Duodenal mucosa (tissue), 2 donors: ENCODE data around the gene KCTD15.

Source experiments
- H3K27ac ChIP-seq: one replicate; pipeline ENCODE4 v1.7.0; 2013; ENCODE audit warnings: low read depth, low read length
- H3K27me3 ChIP-seq, 2 donors: one replicate each; pipeline ENCODE4 v1.7.0; 2013; ENCODE audit warnings: low read length in 2 of 2, control low read depth in 1 of 2; ENCODE audit not compliant: insufficient read depth in 2 of 2, control insufficient read depth in 1 of 2
- H3K36me3 ChIP-seq, 2 donors: one replicate each; pipeline ENCODE4 v1.7.0; 2013; ENCODE audit warnings: low read length in 2 of 2, control low read depth in 1 of 2; ENCODE audit not compliant: insufficient read depth in 2 of 2, control insufficient read depth in 1 of 2
- H3K4me1 ChIP-seq, 2 donors: one replicate each; pipeline ENCODE4 v1.7.0; 2013; ENCODE audit warnings: low read length in 2 of 2, control low read depth in 1 of 2; ENCODE audit not compliant: insufficient read depth in 2 of 2, control insufficient read depth in 1 of 2
- H3K4me3 ChIP-seq, 2 donors: one replicate each; pipeline ENCODE4 v1.7.0; 2013; ENCODE audit warnings: low read length in 2 of 2, low read depth in 1 of 2
- H3K9ac ChIP-seq, 2 donors: one replicate each; pipeline ENCODE4 v1.7.0; 2013; ENCODE audit warnings: low read length in 2 of 2, low read depth in 1 of 2
- H3K9me3 ChIP-seq, 2 donors: one replicate each; pipeline ENCODE4 v1.7.0; 2013; ENCODE audit warnings: low read length in 2 of 2, control low read depth in 1 of 2; ENCODE audit not compliant: control insufficient read depth in 1 of 2

The KCTD15 gene

DNA sequence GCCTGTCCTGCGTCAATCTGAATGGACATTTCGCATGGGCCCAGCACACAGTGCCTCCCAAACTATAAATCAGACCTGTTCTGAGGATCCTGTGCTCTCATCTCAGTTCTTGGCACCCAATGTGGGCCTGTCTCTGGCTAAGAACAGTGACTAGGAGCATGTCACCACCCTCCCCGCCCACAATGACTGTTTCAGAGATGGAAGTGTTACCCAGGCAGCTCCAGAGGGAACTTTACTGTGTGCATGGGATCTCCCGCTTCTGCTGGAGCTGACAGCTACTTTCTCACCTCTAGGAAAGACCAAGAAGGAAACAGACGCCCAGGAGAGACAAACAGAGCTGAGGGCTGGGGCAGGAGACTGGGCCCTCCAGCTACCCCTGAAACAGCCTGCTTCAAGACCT, 45.0 kb downstream of the KCTD15 start:
- Histone ChIP-seq H3K9me3 (no peaks in the 10 kb centered on the region), H3K9ac (no peak overlapping the region), H3K27me3 (no peaks in the 10 kb centered on the region), H3K4me3 (no peak overlapping the region), H3K27ac (no peak overlapping the region), H3K4me1 (no peaks in the 10 kb centered on the region), H3K36me3 (no peaks in the 10 kb centered on the region)

DNA sequence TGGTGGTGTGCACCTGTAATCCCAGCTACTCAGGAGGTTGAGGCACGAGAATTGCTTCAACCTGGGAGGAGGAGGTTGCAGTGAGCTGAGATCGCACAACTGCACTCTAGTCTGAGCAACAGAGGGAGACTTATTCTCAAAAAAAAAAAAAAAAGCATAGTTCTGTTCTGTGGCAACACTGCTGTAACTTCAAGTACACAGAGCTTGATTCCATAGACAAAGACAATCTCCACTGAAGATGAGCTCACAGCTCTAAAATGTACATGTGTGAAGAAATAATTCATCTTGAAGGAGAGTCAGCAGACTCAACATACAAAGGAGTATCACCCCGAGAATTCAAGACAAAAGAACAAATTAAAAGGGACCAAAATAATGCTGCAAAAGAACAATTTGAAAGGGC, 47.8 kb downstream of the KCTD15 start:
- no peaks in the 10 kb centered on the region for H3K9me3 ChIP-seq
- H3K4me3 ChIP-seq, result no peak overlapping the region
- H3K4me1 ChIP-seq, result no peaks in the 10 kb centered on the region
- no peaks in the 10 kb centered on the region for H3K27me3 ChIP-seq
- no peaks in the 10 kb centered on the region for H3K36me3 ChIP-seq
- H3K27ac ChIP-seq, result no peak overlapping the region
- H3K9ac ChIP-seq, result no peak overlapping the region

DNA sequence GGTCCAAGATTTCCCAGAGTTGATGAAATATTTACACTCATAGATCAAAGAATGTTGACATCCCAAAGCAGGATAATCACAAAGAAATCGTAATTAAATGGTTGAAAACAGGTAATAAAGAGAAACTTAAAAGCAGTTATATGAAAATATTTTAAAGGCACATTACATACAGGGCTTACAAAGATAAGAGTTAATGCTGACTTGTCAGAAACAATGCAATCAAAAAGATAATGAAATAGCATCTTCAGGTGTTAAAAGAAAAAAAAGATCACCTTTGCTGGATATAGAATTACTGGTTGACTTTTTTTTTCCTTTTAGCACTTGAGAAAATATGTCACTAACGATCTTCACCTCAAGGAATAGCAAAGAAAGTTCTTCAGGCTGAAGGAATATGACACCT, 48.8 kb downstream of the KCTD15 start:
- Histone ChIP-seq H3K27ac (no peak overlapping the region), H3K27me3 (no peaks in the 10 kb centered on the region), H3K4me3 (no peak overlapping the region), H3K4me1 (no peaks in the 10 kb centered on the region), H3K9me3 (no peaks in the 10 kb centered on the region), H3K36me3 (no peaks in the 10 kb centered on the region), H3K9ac (no peak overlapping the region)

DNA sequence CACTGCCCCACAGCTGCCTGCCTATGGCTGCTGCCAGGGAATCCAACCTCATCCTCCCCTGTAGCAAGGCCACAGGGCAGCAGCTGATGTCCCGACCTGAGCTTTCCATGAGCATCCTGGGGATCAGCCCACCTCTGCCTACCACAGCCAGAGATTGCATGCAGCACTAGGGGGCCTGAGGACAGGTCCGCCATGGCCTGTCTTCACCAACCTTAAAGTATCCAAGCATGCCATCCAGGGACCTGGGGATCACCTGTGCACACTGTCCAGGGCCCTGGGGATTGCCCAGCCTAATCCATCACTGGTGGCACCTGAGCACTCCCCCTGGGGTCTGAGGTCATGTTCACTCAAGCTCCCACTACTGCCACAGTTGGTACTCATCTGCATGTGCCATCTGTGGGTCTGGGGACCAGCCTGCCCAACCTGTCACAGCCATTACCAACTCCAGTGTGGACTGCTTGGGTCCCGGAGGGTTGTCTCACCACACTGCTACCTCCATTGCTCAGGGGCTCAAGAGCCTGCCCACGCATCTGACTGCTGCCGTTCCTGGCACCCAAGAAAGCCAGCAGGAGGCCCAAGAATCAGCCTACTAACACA, 53.0 kb downstream of the KCTD15 start:
- H3K9me3 ChIP-seq, result no peaks in the 10 kb centered on the region
- H3K9ac ChIP-seq, result no peak overlapping the region
- no peaks in the 10 kb centered on the region for H3K27me3 ChIP-seq
- H3K4me1 ChIP-seq, result no peaks in the 10 kb centered on the region
- H3K27ac ChIP-seq, result no peak overlapping the region
- H3K36me3 ChIP-seq, result no peaks in the 10 kb centered on the region
- no peak overlapping the region for H3K4me3 ChIP-seq

DNA sequence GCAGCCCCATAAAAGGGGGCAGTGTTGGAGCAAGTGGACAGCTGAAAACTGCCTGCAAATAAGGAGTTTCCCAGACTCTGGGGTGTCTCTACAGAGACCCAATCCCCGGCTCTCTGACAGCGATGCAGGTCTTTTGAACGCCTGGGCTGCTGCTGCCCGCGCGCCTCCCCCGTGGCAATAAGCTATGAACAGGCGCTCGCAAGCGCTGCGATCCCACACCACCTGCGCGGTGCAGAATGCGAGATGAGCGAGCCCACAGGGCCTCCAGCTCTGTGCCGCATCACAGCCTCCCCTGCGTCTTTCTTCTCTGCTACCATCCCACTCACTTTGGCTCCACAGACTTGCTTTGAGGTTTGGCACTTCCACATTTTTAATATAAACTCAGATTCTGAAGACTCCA, 62.3 kb downstream of the KCTD15 start:
- Histone ChIP-seq H3K36me3 (no peaks in the 10 kb centered on the region), H3K9ac (no peak overlapping the region), H3K9me3 (no peaks in the 10 kb centered on the region), H3K27me3 (no peaks in the 10 kb centered on the region), H3K4me3 (no peak overlapping the region), H3K27ac (no peak overlapping the region), H3K4me1 (no peaks in the 10 kb centered on the region)

DNA sequence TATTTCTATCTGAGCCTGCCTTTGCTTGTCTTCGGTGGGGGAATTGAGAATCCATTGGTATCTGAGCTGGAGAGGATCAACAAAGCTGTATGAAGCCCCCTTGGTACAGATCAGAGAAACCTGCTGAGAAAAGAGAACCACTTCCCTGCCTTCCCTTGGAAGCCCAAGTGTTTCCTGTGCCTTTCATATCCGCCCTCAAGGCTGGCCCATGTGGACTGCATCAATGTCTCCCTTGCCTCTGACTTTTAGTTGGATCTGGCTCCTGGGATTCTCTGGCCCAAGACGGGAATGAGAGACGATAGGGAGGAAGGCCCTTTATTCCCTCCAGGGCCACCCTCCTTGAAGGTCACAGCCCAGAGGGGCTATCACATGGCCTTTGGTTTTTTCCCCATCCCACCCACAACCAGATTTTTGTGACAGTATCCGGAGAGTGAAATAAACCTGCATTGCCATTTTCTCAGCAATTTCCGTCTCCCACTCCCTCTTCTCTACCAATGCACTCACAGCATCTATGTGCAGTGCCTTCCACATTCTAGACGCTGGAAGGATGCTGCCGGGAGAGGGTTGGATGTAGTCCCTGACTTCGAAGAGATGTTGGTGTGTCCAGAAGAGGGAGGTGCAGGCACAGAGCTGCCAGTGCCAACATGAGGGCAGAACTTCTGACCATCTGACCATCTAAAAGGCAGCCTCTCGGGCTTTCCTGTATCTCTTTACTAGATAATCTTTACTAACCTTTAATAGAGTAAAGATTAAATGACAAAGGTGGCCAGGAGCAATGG, 63.8 kb downstream of the KCTD15 start:
- no peaks in the 10 kb centered on the region for H3K4me1 ChIP-seq
- no peaks in the 10 kb centered on the region for H3K36me3 ChIP-seq
- H3K27me3 ChIP-seq, result no peaks in the 10 kb centered on the region
- H3K9me3 ChIP-seq, result no peaks in the 10 kb centered on the region
- H3K9ac ChIP-seq, result no peak overlapping the region
- H3K4me3 ChIP-seq, result no peak overlapping the region
- no peak overlapping the region for H3K27ac ChIP-seq

DNA sequence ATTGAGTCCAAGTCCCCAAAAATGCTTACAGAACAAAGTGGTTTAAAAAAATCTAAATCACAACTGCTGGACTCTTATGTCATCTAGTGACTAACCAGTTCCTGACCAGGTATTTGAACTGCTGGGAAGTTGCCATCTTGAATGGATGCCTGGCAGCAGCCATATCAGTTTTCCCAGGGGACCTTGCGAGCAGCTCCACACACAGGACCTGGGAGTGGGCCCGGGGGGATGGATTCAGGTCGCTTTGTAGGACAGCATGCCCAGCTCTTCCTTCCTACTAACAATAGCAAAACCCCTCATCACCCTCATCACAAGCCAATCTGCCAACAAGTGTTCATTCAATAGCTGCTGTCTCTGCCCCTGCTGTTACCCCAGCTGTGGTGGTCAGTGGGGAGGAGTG, 65.3 kb downstream of the KCTD15 start:
- no peaks in the 10 kb centered on the region for H3K36me3 ChIP-seq
- no peak overlapping the region for H3K4me3 ChIP-seq
- no peaks in the 10 kb centered on the region for H3K9me3 ChIP-seq
- no peak overlapping the region for H3K27ac ChIP-seq
- no peaks in the 10 kb centered on the region for H3K4me1 ChIP-seq
- no peaks in the 10 kb centered on the region for H3K27me3 ChIP-seq
- no peak overlapping the region for H3K9ac ChIP-seq

DNA sequence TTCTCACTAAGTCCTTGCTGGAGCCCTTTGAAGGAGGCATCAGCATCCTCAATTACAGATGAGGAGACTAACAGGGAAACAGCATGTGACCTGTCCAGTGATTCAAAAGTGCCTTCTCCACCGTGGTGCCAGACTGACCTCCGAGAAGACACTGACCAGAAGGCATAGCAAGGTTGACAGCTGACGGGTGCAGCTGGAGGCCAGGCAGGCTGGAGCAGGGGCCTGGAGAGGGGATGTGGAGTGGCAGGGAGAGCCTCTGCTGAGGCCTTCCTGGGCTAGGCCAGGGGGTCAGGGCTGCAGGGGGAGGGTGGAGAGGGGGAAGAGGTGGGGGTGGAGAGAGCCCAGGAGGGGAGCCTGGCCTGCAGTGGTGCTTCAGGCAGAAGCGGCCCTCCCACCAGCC, 66.3 kb downstream of the KCTD15 start:
- no peaks in the 10 kb centered on the region for H3K4me1 ChIP-seq
- H3K27ac ChIP-seq, result no peak overlapping the region

DNA sequence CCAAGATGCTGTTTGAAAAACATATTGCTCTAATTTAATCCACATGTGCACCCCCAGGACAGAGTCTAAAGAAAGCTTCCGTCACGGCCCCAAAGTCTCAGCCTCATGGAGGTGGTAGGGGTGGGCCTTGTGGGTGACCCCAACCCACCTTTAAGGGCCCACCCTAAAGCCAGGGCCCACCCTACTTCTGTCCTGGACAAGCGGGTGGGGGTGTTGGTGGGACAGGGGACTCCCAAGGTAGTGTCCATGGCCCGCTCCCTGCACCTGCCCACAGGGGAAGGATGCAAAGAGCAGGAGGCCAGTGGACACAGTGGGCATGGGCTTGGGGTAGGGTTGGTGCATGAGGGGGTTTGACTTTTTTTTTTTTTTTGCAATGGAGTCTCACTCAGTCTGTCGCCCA, 66.8 kb downstream of the KCTD15 start:
- Histone ChIP-seq H3K9ac (no peak overlapping the region), H3K27me3 (no peaks in the 10 kb centered on the region), H3K4me1 (peaks cover 0 to 3% of the 10 kb centered on the region in 2 donors), H3K36me3 (no peaks in the 10 kb centered on the region), H3K27ac (no peak overlapping the region), H3K4me3 (no peak overlapping the region), H3K9me3 (no peaks in the 10 kb centered on the region)

More for the DNA sequence above, 66.3 kb downstream of the KCTD15 start:
- no peak overlapping the region for H3K4me3 ChIP-seq
- no peaks in the 10 kb centered on the region for H3K36me3 ChIP-seq
- no peaks in the 10 kb centered on the region for H3K27me3 ChIP-seq
- H3K9ac ChIP-seq, result no peak overlapping the region
- H3K9me3 ChIP-seq, result no peaks in the 10 kb centered on the region

DNA sequence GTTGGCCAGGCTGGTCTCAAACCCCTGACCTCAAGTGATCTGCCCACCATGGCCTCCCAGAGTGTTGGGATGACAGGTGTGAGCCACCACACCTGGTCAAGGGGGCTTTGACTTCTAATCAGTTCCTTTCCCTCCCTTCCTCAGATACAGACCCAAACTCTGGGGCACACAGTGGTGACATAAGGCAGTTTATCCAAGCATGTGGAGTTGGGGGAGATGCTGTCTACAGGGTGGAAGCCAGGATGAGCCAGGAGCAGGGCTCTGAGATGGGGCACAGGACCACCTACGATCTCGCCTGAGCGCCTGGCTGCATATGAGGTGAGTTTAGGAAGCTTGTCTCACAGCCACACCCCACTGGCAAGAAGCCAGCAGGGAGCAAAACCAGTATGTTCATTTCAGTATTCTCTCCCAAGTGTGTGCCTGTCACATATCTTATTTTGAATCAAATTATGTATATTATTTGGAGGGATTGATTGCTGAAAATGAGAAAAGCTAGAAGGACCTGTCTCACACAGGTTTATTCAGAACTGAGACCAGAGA, 67.7 kb downstream of the KCTD15 start:
- H3K9me3 ChIP-seq, result no peaks in the 10 kb centered on the region
- H3K9ac ChIP-seq, result no peak overlapping the region
- H3K27ac ChIP-seq, result no peak overlapping the region
- no peaks in the 10 kb centered on the region for H3K27me3 ChIP-seq
- H3K36me3 ChIP-seq, result no peaks in the 10 kb centered on the region
- H3K4me3 ChIP-seq, result no peak overlapping the region
- H3K4me1 ChIP-seq, result peaks cover 0 to 10% of the 10 kb centered on the region in 2 donors
